HG02870 (cell line): ENCODE measurements around the gene NT5DC1.

ENCODE experiments used
- ATAC-seq: cut with Tn5 transposase; IDR thresholded peaks from one replicate; pipeline ENCODE4 v1.9.1; 2021; ENCODE audit warnings: mild to moderate bottlenecking, moderate library complexity; ENCODE audit not compliant: unreplicated experiment

Gene NT5DC1

GRCh38 chr6:116100419-116101301, at the start of gene NT5DC1:
TSS of gene NT5DC1 (plus strand) at chr6:116100853. CDS start at chr6:116100931, 78 bp downstream.
- ATAC-seq, result peak; percentile 80

- no peak for ATAC-seq
Measured at GRCh38 chr6:116051244-116051643, 49.4 kb upstream of the NT5DC1 start.

DNA sequence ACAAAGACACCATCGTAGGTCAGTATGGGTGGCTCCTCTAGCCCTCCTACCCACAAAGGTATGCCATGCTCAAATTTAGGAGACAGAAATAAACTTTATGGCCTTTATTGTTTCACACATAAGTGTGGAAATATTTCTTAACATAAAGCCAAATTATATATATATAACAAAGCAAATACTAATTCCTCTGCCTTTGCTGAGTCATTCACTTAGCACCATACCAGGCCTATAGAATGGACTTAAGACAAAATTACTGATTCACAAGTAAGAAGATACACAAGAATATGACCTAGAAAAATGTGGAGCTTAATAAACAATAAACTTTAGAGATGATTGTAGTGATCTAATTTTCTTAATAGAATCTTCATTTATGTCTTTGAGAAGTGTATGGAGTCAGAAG, 45.1 kb upstream of the NT5DC1 start:
- ATAC-seq, result no peak

- ATAC-seq, result no peak
Measured at GRCh38 chr6:116057766-116058165, 42.9 kb upstream of the NT5DC1 start.

GRCh38 chr6:116059713-116060571, 40.7 kb upstream of the NT5DC1 start:
- peak; percentile 83 for ATAC-seq

DNA sequence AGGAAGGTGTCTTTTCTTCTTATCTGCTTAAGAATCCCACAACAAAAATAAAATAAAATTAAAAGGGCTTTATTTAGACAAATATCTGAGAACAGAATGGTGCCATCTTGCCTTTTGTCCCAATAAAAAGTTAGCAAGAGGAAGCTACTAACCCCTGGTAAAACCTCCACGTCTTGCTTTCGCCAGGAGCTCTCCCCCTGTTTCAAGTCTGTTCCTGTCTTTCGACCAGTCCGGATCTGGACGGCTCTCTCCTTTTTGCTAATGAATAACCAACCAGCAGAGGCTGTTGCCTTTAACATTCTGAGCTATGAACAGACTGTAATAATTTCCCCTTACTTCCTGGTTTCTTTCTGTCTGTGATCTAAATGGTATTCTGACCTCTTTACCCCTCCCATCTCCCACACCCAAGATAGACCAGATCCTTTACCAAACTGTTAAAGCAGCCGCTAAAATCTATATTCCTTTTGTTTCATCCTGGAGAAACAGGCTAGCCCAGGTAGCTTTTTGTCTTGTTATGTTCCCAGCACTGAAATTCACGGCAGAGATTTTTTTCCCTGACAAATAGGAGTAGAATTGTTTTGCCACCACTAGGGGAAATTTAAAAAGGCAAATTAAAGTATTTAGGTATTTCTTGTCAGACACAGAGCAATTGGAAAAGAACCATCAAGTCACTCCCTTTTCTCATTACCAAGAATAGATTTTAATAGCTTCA, 39.9 kb upstream of the NT5DC1 start, which contains the start of gene FRK:
FRK (minus strand) TSS at position 320 of the 712 bp plus-strand sequence. CDS start 580 bp downstream, outside the sequence.
- no peak for ATAC-seq

DNA sequence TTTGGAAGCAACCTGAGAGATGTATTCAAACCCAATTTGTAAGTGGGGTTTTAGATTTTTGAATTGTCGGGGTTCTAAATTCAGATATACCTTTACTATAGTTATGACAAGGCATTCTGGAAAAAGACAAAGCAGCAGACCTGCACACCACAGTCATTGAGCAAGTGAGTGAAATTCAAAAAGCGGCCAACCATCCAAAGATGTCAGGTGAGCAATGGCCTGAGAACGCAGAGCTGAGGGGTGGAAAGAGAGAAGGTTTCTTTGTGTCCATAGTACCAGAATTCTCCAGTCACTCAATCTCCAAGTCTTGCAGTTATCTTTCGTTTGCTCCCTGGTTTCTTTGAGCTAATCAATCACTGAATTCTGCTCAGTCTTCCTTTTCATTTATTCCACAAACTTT, 38.2 kb upstream of the NT5DC1 start:
- no peak for ATAC-seq

DNA sequence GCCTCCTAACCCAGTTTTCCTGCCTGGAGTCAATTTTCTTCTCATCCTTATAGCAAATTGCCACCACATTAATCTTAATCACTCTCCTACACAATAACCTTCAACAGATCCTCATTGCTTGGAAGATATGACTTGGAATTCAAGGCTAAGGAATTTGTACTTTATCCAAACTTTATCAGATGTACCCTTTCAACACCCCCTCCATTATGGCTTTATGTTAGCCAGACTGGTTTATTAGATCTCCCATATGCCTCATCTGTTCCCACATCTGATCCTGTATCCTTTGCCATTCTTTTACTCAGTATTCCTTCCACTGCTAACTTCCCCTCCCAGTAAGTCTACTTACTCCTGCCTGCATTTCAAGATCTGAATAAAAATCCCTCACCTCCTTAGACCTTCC, 36.0 kb upstream of the NT5DC1 start:
- no peak for ATAC-seq

DNA sequence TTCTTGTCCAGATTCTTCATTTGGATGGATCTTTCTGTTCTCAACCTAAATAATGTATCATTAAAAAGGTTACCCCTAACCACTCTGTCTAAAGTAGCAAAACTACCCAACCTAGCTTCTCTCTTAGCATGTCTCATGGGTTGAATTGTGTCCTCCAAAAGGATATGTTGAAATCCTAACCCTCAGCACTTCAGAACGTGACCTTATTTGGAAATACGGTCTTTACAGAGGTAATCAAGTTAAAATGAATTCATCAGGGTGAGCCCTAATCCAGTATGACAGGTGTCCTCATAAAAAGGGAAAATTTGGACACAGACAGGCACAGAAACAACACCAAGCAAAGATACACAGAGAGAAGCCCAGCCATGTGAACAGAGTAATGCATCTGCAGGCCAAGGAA, 33.9 kb upstream of the NT5DC1 start:
- no peak for ATAC-seq

DNA sequence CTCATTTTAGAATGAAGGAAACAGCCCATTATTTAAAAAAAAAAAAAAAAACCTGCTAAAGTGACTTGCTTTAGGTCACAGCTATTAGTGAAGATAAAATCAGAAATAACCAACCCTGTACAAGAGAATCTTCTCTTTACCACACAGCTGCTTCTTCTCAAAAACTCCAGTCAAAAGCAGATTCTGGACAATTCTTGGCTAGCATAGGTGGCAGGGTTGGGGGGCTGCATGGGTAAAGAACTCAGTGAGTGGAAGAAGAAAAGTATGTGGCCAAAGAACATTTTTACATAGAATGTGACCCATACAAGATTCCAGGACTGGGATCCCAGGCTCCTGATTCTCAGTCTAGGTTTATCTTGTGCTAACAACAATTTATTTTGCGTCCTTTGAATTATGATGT, 30.6 kb upstream of the NT5DC1 start:
- no peak for ATAC-seq

DNA sequence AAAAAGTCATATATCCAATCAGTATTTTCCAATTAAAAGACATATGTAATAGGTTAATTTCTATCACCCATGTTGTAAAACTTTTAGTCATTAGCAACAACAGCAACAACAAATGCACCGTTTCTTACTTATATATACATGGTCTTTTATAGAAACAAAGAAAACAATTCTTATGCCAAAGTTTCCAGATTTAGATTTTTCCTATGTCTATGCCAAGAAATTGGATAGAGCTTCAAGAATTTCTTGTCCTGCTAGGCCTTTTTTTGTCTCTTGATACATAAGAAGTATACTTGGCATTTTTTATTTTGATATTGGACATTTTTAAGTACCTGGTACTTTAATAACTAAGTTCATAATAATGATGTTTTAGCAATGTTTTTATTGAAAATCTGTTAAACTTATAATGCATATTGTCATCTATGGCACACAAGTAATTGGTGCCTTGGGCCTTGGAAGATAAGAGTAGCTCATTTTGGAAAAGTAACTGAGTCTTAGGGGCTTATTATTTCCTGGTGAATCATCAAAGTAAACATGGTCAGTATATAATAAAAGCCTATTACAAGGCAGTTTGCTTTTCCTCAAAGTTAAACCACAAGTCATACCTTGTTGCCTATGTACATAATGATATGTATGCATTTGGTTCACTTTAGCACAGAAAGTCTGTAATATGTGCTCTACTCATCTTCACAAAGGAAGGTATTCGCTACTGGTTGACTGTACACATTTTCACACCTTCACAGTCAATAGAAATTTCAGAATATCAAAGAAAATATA, 29.9 kb upstream of the NT5DC1 start:
- ATAC-seq, result no peak

GRCh38 chr6:116072368-116072767, 28.3 kb upstream of the NT5DC1 start:
- no peak for ATAC-seq

DNA sequence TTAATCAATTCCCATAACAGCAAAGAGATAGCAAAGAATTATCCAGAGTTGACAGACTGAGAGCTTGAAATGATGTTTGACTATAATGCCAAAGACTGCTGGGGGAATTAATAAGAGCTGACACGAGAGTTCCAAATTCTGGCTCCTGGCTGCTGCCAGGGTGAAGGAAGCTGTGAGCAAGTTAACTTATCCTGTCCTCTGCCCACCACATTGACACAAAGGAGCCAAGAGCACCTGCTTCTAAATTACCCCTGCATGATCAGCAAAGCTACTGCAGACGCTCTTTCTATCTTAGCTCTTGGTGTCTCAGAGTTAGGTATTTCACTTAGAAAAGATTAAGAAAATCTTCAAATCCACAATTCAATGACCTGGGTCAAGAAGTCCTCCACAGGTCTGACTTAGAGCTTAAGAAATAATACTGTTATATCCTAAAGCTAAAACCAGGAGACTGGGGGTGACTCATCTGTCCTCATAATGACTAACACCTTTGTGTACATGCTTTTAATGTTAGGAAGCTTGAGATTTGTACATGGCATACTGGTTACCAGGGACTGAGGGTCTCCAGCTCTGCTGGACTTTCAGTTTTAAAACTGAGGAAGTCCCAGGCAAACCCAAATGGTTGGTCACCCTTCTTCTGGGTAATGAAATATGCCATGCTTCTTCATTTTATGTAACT, 26.8 kb upstream of the NT5DC1 start:
- no peak for ATAC-seq

- no peak for ATAC-seq
Measured at GRCh38 chr6:116074732-116075390, 25.8 kb upstream of the NT5DC1 start.

DNA sequence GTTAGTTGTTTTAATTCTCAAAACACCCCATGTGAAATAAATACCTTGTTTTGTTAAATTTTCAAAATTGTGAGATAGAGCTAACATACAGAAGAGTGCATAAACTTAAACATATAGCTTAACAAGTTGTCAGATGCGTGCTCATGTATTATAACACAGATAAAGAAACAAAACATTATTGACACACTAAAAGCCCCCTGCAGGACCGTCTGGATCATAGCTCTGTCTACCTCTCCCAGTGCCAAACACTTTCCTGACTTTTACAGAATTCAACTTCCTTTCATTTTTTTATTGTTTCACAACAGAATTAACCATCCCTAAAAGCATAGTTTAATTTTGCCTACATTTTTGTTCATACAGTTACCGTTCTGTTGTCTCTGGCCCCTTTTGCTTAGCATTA, 22.1 kb upstream of the NT5DC1 start:
- ATAC-seq, result no peak

- ATAC-seq, result no peak
Measured at GRCh38 chr6:116078945-116079344, 21.7 kb upstream of the NT5DC1 start.

DNA sequence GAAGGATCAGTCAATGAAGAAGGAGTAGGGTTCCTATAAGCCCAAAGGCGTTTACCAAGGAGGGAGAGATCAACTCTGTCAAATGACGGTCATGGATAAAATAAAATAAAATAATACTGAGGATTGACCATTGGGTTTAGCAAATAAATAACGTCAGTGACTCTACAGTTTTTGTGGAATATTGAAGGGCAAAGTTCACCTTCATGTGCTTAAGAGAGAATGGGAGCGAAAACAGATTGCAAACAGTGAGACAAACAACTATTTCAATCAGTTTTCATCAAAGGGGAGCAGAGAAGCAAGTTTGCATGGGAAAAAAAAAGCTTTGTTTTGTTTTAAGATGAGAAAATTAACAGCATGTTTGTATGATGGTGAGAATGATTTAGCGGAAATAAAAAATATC, 17.6 kb upstream of the NT5DC1 start:
- ATAC-seq, result no peak

DNA sequence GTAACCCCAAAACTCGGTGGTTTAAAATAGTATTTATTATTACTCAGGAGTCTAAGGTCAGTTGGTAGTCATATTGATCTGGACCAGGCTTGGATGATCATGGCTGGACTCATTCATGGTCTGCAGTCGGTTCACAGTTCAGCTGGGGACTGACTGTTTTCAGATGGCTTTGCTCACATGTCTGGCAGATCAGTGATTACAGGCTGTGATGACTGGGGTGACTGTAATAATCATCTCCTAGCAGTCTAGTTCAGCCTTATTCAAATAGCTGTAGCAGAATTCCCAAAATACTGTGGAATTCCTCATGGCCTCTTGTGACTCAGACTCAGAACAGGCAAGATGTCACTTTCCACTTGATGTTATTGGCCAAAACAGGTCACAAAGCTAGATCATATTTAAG, 16.4 kb upstream of the NT5DC1 start:
- no peak for ATAC-seq

GRCh38 chr6:116087437-116088027, 13.1 kb upstream of the NT5DC1 start:
- ATAC-seq, result peak; percentile 87
